C4-2B (cell line): ENCODE data around the gene USP37.

Experiments used
- H3K27ac ChIP-seq: fragments of 450-650 bp; 2 replicates; pipeline ENCODE4 v1.5.1; 2017
- CTCF ChIP-seq: fragments of 450-650 bp; conservative IDR thresholded peaks from 2 replicates; pipeline ENCODE4 v1.5.1; 2017; ENCODE audit warnings: mild to moderate bottlenecking
- ZFX ChIP-seq: fragments of 450-650 bp; IDR thresholded peaks from 2 replicates; pipeline ENCODE4 v1.6.1; 2017

The USP37 gene

DNA sequence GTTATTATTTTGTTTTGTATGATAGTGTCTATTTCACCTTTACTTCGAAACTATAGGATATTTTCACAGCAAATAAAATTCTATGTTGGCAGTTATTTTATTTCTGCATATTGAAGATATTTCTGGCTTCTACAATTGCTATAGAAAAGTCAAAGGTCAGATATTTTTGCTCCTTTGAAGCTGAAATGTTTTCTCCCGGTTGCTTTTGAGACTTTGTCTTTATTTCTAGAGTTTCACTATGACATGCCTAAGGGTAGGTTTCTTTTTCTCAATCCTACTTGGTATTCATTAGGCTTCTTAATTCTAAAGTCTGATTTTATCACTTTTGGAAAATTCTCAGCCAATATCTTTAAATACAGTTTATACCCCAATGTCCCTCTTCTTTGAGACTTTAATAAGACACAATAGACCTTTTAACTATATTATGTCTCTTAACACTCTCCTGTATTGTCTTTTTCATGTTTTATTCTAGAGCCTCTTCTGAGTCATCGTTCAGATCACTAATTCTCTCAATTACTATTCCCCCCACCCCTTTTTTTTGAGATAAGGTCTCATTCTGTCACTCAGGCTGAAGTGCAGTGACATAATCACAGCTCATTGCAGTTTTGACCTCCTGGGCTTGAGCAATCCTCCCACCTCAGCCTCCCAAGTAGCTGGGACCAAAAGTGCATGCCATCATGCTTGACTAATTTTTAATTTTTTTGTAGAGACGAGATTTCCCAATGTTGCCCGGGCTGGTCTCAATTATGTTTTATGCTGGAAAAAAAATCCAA lies 50.5 kb downstream of the USP37 start:
- H3K27ac ChIP-seq: no peak overlapping the region
- TF ChIP-seq CTCF: no peak
- no peak for TF ChIP-seq ZFX

- TF ChIP-seq ZFX (no peak), CTCF (no peak; the same call in 1 of the 2 replicates)
- no peak overlapping the region for H3K27ac ChIP-seq
Observed at GRCh38 chr2:218516614-218517013, 51.5 kb downstream of the USP37 start.

GRCh38 chr2:218513676-218514075 lies 54.5 kb downstream of the USP37 start:
- TF ChIP-seq ZFX (no peak), CTCF (no peak)

GRCh38 chr2:218508299-218508698 lies 59.9 kb downstream of the USP37 start:
- TF ChIP-seq ZFX (no peak), CTCF (no peak)
- no peak overlapping the region for H3K27ac ChIP-seq

More at GRCh38 chr2:218513676-218514075, 54.5 kb downstream of the USP37 start:
- no peak overlapping the region for H3K27ac ChIP-seq

GRCh38 chr2:218505754-218506371 lies 62.3 kb downstream of the USP37 start:
- no peak overlapping the region for H3K27ac ChIP-seq
- no peak for TF ChIP-seq CTCF
- TF ChIP-seq ZFX: no peak

DNA sequence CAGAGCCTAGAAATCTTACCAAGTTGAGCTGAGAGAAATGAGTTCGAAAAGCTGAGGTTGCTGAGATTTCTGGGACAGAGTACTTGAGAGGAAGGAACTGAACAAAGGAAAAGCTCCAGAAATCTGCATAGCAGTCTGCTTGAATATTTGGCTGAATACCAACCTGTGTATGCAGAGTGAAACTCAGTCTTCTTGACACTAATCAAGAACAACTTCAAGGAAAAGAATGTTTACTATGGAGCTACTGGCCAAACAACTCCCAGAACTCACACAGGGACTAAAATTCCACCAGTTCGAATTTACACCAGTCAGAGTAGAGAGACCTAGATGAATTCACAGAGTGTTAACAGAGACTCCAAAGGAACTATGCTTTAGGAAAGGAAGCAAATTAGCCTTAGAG lies 66.5 kb downstream of the USP37 start:
- H3K27ac ChIP-seq: no peak overlapping the region
- no peak for TF ChIP-seq ZFX
- no peak for TF ChIP-seq CTCF

DNA sequence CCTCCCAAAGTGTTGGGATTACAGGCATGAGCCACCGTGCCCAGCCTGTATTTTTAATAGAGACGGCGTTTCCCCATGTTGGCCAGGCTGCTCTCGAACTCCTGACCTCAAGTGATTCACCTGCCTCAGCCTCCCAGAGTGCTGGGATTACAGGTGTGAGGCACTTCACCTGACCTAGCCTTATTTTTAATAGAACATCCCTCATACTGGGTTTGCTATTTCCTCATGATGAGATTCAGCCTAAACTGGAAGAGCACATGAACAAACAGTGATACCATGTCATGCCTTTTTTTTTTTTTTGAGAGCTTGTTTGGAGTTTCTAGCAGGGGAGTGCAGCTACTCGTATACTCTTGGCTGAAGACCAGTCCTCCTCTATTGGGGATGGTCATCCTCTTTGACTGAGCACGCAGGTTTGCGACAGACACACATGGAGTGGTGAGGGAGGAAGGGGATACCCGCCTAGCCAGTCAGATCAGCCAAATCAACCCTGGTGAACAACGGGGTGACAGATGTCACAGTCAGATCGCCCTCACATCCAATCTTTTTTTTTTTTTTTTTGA lies 67.6 kb downstream of the USP37 start:
- TF ChIP-seq ZFX: no peak
- TF ChIP-seq CTCF: no peak
- no peak overlapping the region for H3K27ac ChIP-seq
